Esophagus muscularis mucosa (tissue), 4 donors: ENCODE data around the gene PROX1. TPM values are rescaled to one million over a fixed set of nuclear protein-coding genes. Genes with fewer than 3 reads are reported as not detected.

Source experiments
- DNase-seq: peaks from one replicate; pipeline ENCODE4 v3.0.0-alpha.2; 2017; ENCODE audit errors: extremely low spot score
- H3K27ac ChIP-seq, 4 donors: fragments of 200-600 bp; sonication (generic); replicated peaks in 1 of 4; 1 replicate in 3 of 4; 2 replicates in 1 of 4; pipeline ENCODE4 v1.5.1; 2016 to 2019; ENCODE audit warnings: mild to moderate bottlenecking in 1 of 4
- H3K27me3 ChIP-seq, 4 donors: fragments of 200-600 bp; sonication (generic); one replicate each; pipeline versions ENCODE4 v1.5.1 to v1.6.0; 2016 to 2019
- H3K36me3 ChIP-seq, 4 donors: fragments of 200-600 bp; sonication (generic); one replicate each; pipeline ENCODE4 v1.5.1; 2016 to 2019
- H3K4me1 ChIP-seq, 4 donors: fragments of 200-600 bp; sonication (generic); one replicate each; pipeline ENCODE4 v1.5.1; 2016 to 2019
- H3K4me3 ChIP-seq, 4 donors: fragments of 200-600 bp; sonication (generic); 1 replicate in 2 of 4; 2 replicates in 2 of 4; pipeline ENCODE4 v1.5.1; 2016 to 2019; ENCODE audit warnings: mild to moderate bottlenecking in 4 of 4, moderate library complexity in 1 of 4
- H3K9me3 ChIP-seq, 4 donors: fragments of 200-600 bp; sonication (generic); 1 replicate in 3 of 4; 2 replicates in 1 of 4; pipeline ENCODE4 v1.5.1; 2016 to 2019
- CTCF ChIP-seq, 3 experiments: fragments of 200-600 bp in 2 of 3; fragments of 450-650 bp in 1 of 3; sonication (generic) in 2 of 3; IDR thresholded peaks; one replicate each; pipeline ENCODE4 v1.5.1; 2017 to 2019; ENCODE audit warnings: antibody characterized with exemption in 3 of 3, mild to moderate bottlenecking in 2 of 3, moderate library complexity in 1 of 3
- EP300 ChIP-seq: sonication (generic); formaldehyde crosslinking; IDR thresholded peaks from one replicate; pipeline ENCODE4 v1.6.1; 2017; ENCODE audit warnings: antibody characterized with exemption
- POLR2A ChIP-seq: fragments of 450-650 bp; IDR thresholded peaks from one replicate; pipeline ENCODE4 v1.6.1; 2017; ENCODE audit warnings: antibody characterized with exemption, moderate library complexity, mild to moderate bottlenecking, low read depth
- POLR2AphosphoS5 ChIP-seq, 2 donors: sonication (generic); formaldehyde crosslinking; IDR thresholded peaks; one replicate each; pipeline ENCODE4 v1.6.1; 2017; ENCODE audit warnings: antibody characterized with exemption in 2 of 2
- WGBS: methylation state at CpG from one replicate; pipeline ENCODE4 v1.1.5; 2018; 5-methylcytosine and 5-hydroxymethylcytosine counted together
- intact Hi-C: fragments of 100-400 bp; cut with DNase I; formaldehyde crosslinking; loops from one replicate; pipeline ENCODE4 v1.15.1; 2023
- total RNA-seq, 4 donors: library from RNA; depleted of rRNA; stranded (reverse); fragments of >200 nt; gene quantifications; one replicate each; pipeline versions ENCODE4 v1.1.0 to v1.2.1, GENCODE V29; 2016

Gene PROX1
- total RNA-seq, 4 donors from 2014 or later, result 2.0 to 5.3 (median 2.5) TPM

GRCh38 chr1:214037468-214037867 is 49.7 kb downstream of the PROX1 start:
- 86% methylated on average over 8 of the region's 8 CpGs for WGBS
- no peak for DNase-seq
- Histone ChIP-seq H3K27me3 (peaks cover 0 to 6% (median 0%) of the 10 kb centered on the region in 4 donors), H3K27ac (no peak overlapping the region), H3K36me3 (peaks cover 0 to 3% (median 0%) of the 10 kb centered on the region in 4 donors), H3K9me3 (no peaks in the 10 kb centered on the region), H3K4me3 (no peak overlapping the region), H3K4me1 (no peaks in the 10 kb centered on the region)
- TF ChIP-seq EP300, result no peak
- intact Hi-C loops, result no loop called here

GRCh38 chr1:214039394-214040018 is 51.7 kb downstream of the PROX1 start:
- TF ChIP-seq CTCF (IDR thresholded peaks at IDR 0.05) (no peak), POLR2A (no peak), POLR2AphosphoS5 (IDR thresholded peaks at IDR 0.05) (no peak)
- Histone ChIP-seq H3K4me3 (no peak overlapping the region), H3K9me3 (no peaks in the 10 kb centered on the region), H3K27me3 (no peaks in the 10 kb centered on the region), H3K36me3 (peaks cover 0 to 3% (median 0%) of the 10 kb centered on the region in 4 donors), H3K27ac (no peak overlapping the region), H3K4me1 (no peaks in the 10 kb centered on the region)
- intact Hi-C loops, result no loop called here
- DNase-seq, result no peak
- 83% methylated on average over 4 of the region's 4 CpGs for WGBS

DNA sequence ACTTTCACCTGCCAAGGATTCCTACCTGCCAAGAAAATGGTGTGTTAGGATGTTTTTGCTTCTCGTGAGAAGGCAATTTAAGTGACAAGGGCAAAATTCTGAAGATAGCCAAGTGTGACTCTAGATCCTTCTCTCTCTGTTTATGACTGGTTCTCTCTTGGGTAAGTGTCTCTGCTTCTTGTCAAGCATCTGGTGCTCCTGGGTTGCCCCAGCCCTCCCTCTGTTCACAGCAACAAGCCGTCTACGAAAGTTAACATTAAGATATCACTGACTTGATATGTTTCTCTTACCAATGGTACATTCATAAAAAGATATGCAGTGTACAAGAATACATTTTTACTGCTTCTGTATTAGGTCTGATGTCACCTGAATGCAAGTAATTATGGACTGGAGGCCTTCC is 55.4 kb downstream of the PROX1 start:
- Histone ChIP-seq H3K9me3 (peaks cover 0 to 10% (median 5%) of the 10 kb centered on the region in 4 donors), H3K4me1 (no peaks in the 10 kb centered on the region), H3K27me3 (no peaks in the 10 kb centered on the region), H3K4me3 (no peak overlapping the region), H3K27ac (no peak overlapping the region), H3K36me3 (no peaks in the 10 kb centered on the region)
- TF ChIP-seq EP300, result no peak
- TF ChIP-seq POLR2A, result no peak
- TF ChIP-seq CTCF (IDR thresholded peaks at IDR 0.05), result no peak
- no peak for TF ChIP-seq POLR2AphosphoS5 (IDR thresholded peaks at IDR 0.05)
- intact Hi-C loops, result no loop called here
- 67% methylated on average over 3 of the region's 3 CpGs for WGBS
- no peak for DNase-seq

DNA sequence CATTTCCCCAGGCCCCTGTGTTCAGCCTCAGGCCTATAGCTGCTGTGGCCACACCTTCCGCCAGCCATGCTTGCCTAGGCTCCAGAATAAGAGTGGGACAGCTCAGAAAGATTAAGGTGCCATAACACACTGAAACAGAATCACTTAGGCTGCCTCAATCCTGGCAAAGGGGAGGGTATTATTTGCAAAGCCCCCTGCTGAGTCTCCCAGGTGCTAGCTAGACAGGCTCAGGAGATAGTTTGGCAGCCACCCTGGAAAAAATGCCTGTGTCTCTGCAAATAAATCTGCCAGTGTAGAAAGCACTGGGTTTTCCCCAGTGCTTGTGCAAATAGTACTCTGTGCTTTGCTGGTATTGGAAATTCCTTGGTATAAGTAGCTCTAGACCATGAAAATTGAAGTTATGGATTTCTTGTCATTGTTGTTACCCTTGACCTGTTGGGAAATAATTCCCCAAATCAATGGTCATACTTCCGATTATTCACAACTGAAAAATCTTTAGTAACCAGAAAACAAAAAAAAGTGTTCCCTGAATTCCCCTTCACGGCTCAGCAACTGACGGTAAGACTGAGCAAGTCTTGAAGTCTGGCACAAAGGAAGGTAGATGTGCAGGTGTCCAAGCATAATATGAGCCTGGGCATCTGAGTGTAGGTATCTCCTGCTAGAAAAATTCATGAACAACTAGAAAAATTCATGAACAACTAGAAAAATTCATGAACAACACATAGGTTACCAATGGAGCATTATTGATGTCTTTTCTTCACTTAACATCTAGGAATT is 56.9 kb downstream of the PROX1 start:
- no peaks in the 10 kb centered on the region for H3K36me3 ChIP-seq
- no peak for TF ChIP-seq CTCF (IDR thresholded peaks at IDR 0.05)
- no peak for TF ChIP-seq POLR2AphosphoS5 (IDR thresholded peaks at IDR 0.05)
- TF ChIP-seq EP300, result no peak
- no peak for TF ChIP-seq POLR2A
- no peak overlapping the region for H3K4me3 ChIP-seq
- no peak for DNase-seq
- WGBS, result 93% methylated on average over 4 of the region's 4 CpGs
- no peaks in the 10 kb centered on the region for H3K4me1 ChIP-seq
- H3K27ac ChIP-seq, result no peak overlapping the region
- H3K9me3 ChIP-seq, result peaks cover 0 to 23% (median 14%) of the 10 kb centered on the region in 4 donors
- no peaks in the 10 kb centered on the region for H3K27me3 ChIP-seq
- intact Hi-C loops, result no loop called here

DNA sequence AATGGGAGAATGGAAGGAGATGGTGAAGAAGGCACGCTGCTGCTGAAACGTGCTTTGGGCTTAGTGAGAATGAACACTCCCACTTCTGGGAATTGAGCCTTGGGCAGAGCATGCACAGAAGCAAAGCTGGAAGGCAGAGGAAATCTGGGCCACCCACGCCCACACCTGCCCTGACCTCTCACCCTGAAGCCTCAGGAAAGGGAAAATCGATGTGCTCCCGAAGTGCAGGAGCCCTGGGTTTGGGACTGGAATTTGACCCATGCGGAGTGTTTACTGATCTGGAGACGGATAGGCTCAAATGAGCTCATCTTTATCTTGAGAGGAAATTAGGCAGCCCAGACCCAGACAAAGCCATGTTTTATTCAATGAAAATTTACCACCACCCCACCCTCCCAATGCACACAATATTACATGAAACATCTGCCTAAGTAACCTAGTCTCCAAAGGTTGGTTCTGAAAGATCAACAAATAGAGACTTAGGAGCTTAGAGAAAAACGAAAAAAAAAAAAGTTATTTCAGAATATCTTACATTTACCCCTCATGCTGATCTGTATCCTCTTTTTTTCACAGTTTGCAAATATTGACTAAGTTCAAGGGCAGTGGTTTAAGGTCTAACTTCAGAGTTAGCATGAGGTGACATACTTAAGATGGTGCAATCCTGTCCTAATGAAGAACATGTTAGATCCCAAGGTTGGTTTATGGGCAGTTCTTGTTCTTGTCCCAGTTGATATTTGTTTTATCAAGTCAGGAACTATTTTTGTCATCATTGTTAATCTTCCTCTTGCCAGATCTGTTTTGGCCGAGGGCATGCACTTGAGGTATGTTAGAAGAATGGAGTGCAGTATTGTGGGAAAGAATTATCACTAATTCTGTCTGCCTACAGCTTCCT is 63.0 kb downstream of the PROX1 start:
- peaks cover 0 to 23% (median 14%) of the 10 kb centered on the region in 4 donors for H3K9me3 ChIP-seq
- no peak for DNase-seq
- H3K27me3 ChIP-seq, result no peaks in the 10 kb centered on the region
- H3K4me3 ChIP-seq, result no peak overlapping the region
- TF ChIP-seq CTCF (IDR thresholded peaks at IDR 0.05), result no peak
- no peak for TF ChIP-seq POLR2A
- no peak for TF ChIP-seq EP300
- no peak for TF ChIP-seq POLR2AphosphoS5 (IDR thresholded peaks at IDR 0.05)
- H3K4me1 ChIP-seq, result no peaks in the 10 kb centered on the region
- H3K27ac ChIP-seq, result no peak overlapping the region
- no peaks in the 10 kb centered on the region for H3K36me3 ChIP-seq
- intact Hi-C loops, result no loop called here
- 29% methylated on average over 9 of the region's 9 CpGs for WGBS
